Erythroblast (primary cell): ENCODE results near the gene HOOK1.
A peak's percentile ranks its signal among the peaks of the same experiment; 100 is the strongest.
"Not testable (repeated sequence)": the region's sequence is repeated elsewhere in the genome, so short reads cannot be mapped to it uniquely, and the experiment has no call there.

Experiments
- DNase-seq, 2 experiments: peaks; one replicate each; lab custom pipeline; 2025; lab: John Stamatoyannopoulos, UW
- GATA1 ChIP-seq: IDR thresholded peaks from 2 replicates; pipeline ENCODE4 v1.6.1; 2011; ENCODE audit warnings: low read depth, mild to moderate bottlenecking, control low read depth, low read length, moderate library complexity
- POLR2A ChIP-seq: IDR thresholded peaks from 2 replicates; pipeline ENCODE4 v1.6.1; 2011; ENCODE audit warnings: mild to moderate bottlenecking, low read length

Gene HOOK1

GRCh38 chr1:59897165-59897564 lies 82.4 kb downstream of the HOOK1 start:
- TF ChIP-seq POLR2A (no peak), GATA1 (no peak)
- DNase-seq: no peak

GRCh38 chr1:59898927-59899326 lies 84.2 kb downstream of the HOOK1 start:
- DNase-seq: no peak
- TF ChIP-seq GATA1 (no peak), POLR2A (no peak)

- no peak for DNase-seq
- TF ChIP-seq GATA1: no peak
- no peak for TF ChIP-seq POLR2A
These were observed 85.9 kb downstream of the HOOK1 start for GRCh38 chr1:59900640-59901039.

- DNase-seq: no peak
- TF ChIP-seq POLR2A (no peak), GATA1 (no peak)
These were observed 87.1 kb downstream of the HOOK1 start for GRCh38 chr1:59901770-59902388.

GRCh38 chr1:59903141-59903754 lies 88.5 kb downstream of the HOOK1 start:
- no peak for TF ChIP-seq GATA1
- no peak for TF ChIP-seq POLR2A
- peak in 1 of 2 experiments; percentile 1 for DNase-seq

- TF ChIP-seq GATA1 (no peak), POLR2A (no peak)
- DNase-seq: no peak
These were observed 92.2 kb downstream of the HOOK1 start for GRCh38 chr1:59906931-59907330.

- no peak for TF ChIP-seq GATA1
- TF ChIP-seq POLR2A: no peak
- DNase-seq: no peak
These were observed 93.3 kb downstream of the HOOK1 start for GRCh38 chr1:59908084-59908483.

- TF ChIP-seq POLR2A (no peak), GATA1 (no peak)
- DNase-seq: no peak
These were observed 93.9 kb downstream of the HOOK1 start for GRCh38 chr1:59908682-59909081.

- not testable (repeated sequence) for DNase-seq
These were observed 100.1 kb downstream of the HOOK1 start for GRCh38 chr1:59914791-59915286.

- DNase-seq: no peak
- TF ChIP-seq POLR2A: no peak
- no peak for TF ChIP-seq GATA1
These were observed 100.8 kb downstream of the HOOK1 start for GRCh38 chr1:59915516-59915915.

- no peak for TF ChIP-seq POLR2A
- TF ChIP-seq GATA1: no peak
- DNase-seq: no peak
These were observed 102.5 kb downstream of the HOOK1 start for GRCh38 chr1:59917026-59917784.

GRCh38 chr1:59917785-59918180 lies 103.0 kb downstream of the HOOK1 start:
- no peak for DNase-seq
- no peak for TF ChIP-seq POLR2A
- TF ChIP-seq GATA1: no peak

- TF ChIP-seq GATA1 (no peak), POLR2A (no peak)
- DNase-seq: no peak
These were observed 105.0 kb downstream of the HOOK1 start for GRCh38 chr1:59919746-59920145.

GRCh38 chr1:59921258-59921899 lies 106.6 kb downstream of the HOOK1 start:
- not testable (repeated sequence) for DNase-seq
